ENCODE results near the gene MMD2. TPM values are rescaled to one million over a fixed set of nuclear protein-coding genes. Genes with fewer than 3 reads are reported as not detected.
A peak's percentile ranks its signal among the peaks of the same experiment; 100 is the strongest.

The MMD2 gene
- total and polyA plus RNA-seq, 4 donors: not detected

DNA sequence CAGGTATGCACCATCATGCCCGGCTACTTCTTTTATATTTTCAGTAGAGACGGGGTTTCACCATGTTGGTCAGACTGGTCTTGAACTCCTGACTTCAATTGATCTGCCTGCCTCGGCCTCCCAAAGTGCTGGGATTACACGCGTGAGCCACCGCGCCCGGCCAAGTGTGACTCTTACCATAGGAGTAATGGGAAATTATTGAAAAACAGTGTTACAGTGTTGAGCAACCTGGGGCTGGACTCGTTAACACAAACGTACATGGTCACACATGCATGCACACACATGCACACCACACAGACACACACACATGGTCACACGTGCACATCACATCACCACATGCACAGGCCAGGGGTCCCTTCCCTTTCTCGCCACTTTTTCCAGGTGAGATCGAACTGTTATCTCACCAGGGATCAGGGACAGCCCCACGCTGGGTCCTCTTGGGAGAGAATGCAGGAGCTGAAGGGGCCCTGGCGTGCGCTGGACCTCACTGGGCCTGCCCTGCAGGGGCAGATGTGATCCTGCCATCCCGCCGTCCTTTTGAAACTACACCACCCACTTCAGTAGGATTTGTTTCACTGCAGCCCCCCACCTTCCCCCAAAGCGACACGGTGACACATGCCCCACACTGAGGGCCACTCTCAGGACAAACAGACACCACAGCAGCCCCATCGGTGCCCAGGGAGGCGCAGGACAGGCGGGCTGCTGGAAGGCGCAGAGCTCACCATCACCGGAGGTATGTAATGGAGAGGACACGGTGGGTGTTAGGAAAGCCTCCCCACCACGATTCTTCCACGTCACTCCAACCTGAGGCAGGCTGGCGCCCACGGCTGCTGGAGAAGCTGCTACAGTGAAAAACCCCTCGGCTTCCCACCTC lies 85.7 kb downstream of the MMD2 start:
- Histone ChIP-seq H3K9me3 (ENCODE audit: control insufficient read depth, low read length) (peaks cover 1% of the 10 kb centered on the region), H3K27me3 (ENCODE audit: control insufficient read depth in 1 of 2, insufficient read depth in 2 of 2, low read length in 1 of 2) (no peaks in the 10 kb centered on the region), H3K27ac (ENCODE audit: low read depth in 1 of 2, low read length in 2 of 2) (no peak overlapping the region), H3K4me1 (ENCODE audit: control insufficient read depth in 1 of 2, insufficient read depth in 2 of 2, low read length in 2 of 2) (no peaks in the 10 kb centered on the region), H3K4me3 (ENCODE audit: low read length in 2 of 2) (no peak overlapping the region), H3K36me3 (ENCODE audit: control insufficient read depth in 1 of 2, insufficient read depth in 2 of 2, low read length in 1 of 2) (no peaks in the 10 kb centered on the region)
- ATAC-seq (ENCODE audit: low FRiP score) (no peak), DNase-seq (peak in 1 of 2 donors; percentile 55)
- intact Hi-C loops (cut with DNase I): no loop called here
- 94 to 95% methylated on average over 31 of the region's 31 CpGs for WGBS, 2 donors

GRCh38 chr7:4871930-4872675 lies 86.9 kb downstream of the MMD2 start:
- Histone ChIP-seq H3K4me3 (ENCODE audit: low read length in 2 of 2) (no peak overlapping the region), H3K9me3 (ENCODE audit: control insufficient read depth, low read length) (peaks cover 2% of the 10 kb centered on the region), H3K4me1 (ENCODE audit: control insufficient read depth in 1 of 2, insufficient read depth in 2 of 2, low read length in 2 of 2) (no peaks in the 10 kb centered on the region), H3K36me3 (ENCODE audit: control insufficient read depth in 1 of 2, insufficient read depth in 2 of 2, low read length in 1 of 2) (no peaks in the 10 kb centered on the region), H3K27me3 (ENCODE audit: control insufficient read depth in 1 of 2, insufficient read depth in 2 of 2, low read length in 1 of 2) (no peaks in the 10 kb centered on the region), H3K27ac (ENCODE audit: low read depth in 1 of 2, low read length in 2 of 2) (no peak overlapping the region)
- intact Hi-C loops (cut with DNase I): no loop called here
- no peak for ATAC-seq (ENCODE audit: low FRiP score)
- 82 to 90% methylated on average over 19 of the region's 19 CpGs for WGBS, 2 donors
- DNase-seq: peak in 1 of 2 donors; percentile 57

- no peaks in the 10 kb centered on the region for H3K36me3 ChIP-seq (ENCODE audit: control insufficient read depth in 1 of 2, insufficient read depth in 2 of 2, low read length in 1 of 2)
- no peaks in the 10 kb centered on the region for H3K27me3 ChIP-seq (ENCODE audit: control insufficient read depth in 1 of 2, insufficient read depth in 2 of 2, low read length in 1 of 2)
- no peak overlapping the region for H3K27ac ChIP-seq (ENCODE audit: low read depth in 1 of 2, low read length in 2 of 2)
- intact Hi-C loops (cut with DNase I): no loop called here
- H3K4me3 ChIP-seq (ENCODE audit: low read length in 2 of 2): no peak overlapping the region
- WGBS, 2 donors: 36 to 41% methylated on average over 23 of the region's 23 CpGs
- peaks cover 8% of the 10 kb centered on the region for H3K9me3 ChIP-seq (ENCODE audit: control insufficient read depth, low read length)
- no peak for ATAC-seq (ENCODE audit: low FRiP score)
- peak in 1 of 2 donors; percentile 67 for DNase-seq
- no peaks in the 10 kb centered on the region for H3K4me1 ChIP-seq (ENCODE audit: control insufficient read depth in 1 of 2, insufficient read depth in 2 of 2, low read length in 2 of 2)
Measured at GRCh38 chr7:4871056-4871680, 87.8 kb downstream of the MMD2 start.

DNA sequence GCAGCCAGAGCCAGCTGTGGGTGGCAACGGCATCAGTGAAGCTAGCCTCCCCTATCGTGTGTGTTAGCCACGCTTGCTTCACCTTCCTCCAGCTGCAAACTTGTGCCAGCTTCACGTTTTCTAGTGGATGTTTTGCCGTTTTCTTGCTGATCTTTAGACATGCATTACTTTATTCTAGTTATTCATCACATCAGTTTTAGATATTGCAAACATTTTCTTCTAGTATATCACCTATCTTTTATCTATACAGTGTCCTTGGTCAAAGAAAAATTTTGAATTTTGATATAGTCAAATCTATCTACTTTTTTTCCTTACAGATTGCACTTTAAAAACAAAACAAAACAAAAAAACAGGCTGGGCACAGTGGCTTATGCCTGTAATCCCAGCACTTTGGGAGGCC lies 90.5 kb downstream of the MMD2 start:
- Histone ChIP-seq H3K9me3 (ENCODE audit: control insufficient read depth, low read length) (peaks cover 16% of the 10 kb centered on the region), H3K4me3 (ENCODE audit: low read length in 2 of 2) (no peak overlapping the region), H3K27ac (ENCODE audit: low read depth in 1 of 2, low read length in 2 of 2) (no peak overlapping the region), H3K4me1 (ENCODE audit: control insufficient read depth in 1 of 2, insufficient read depth in 2 of 2, low read length in 2 of 2) (no peaks in the 10 kb centered on the region), H3K27me3 (ENCODE audit: control insufficient read depth in 1 of 2, insufficient read depth in 2 of 2, low read length in 1 of 2) (no peaks in the 10 kb centered on the region), H3K36me3 (ENCODE audit: control insufficient read depth in 1 of 2, insufficient read depth in 2 of 2, low read length in 1 of 2) (no peaks in the 10 kb centered on the region)
- intact Hi-C loops (cut with DNase I): no loop called here
- DNase-seq (no peak), ATAC-seq (ENCODE audit: low FRiP score) (no peak)
- WGBS, 2 donors: 94 to 96% methylated on average over 5 of the region's 5 CpGs

- intact Hi-C loops (cut with DNase I): no loop called here
- Histone ChIP-seq H3K9me3 (ENCODE audit: control insufficient read depth, low read length) (peaks cover 17% of the 10 kb centered on the region), H3K27me3 (ENCODE audit: control insufficient read depth in 1 of 2, insufficient read depth in 2 of 2, low read length in 1 of 2) (no peaks in the 10 kb centered on the region), H3K4me3 (ENCODE audit: low read length in 2 of 2) (no peak overlapping the region), H3K4me1 (ENCODE audit: control insufficient read depth in 1 of 2, insufficient read depth in 2 of 2, low read length in 2 of 2) (no peaks in the 10 kb centered on the region), H3K27ac (ENCODE audit: low read depth in 1 of 2, low read length in 2 of 2) (no peak overlapping the region), H3K36me3 (ENCODE audit: control insufficient read depth in 1 of 2, insufficient read depth in 2 of 2, low read length in 1 of 2) (no peaks in the 10 kb centered on the region)
- DNase-seq (peak in 1 of 2 donors; percentile 20), ATAC-seq (ENCODE audit: low FRiP score) (no peak)
- WGBS, 2 donors: 86 to 90% methylated on average over 9 of the region's 9 CpGs
Measured at GRCh38 chr7:4866528-4867496, 92.2 kb downstream of the MMD2 start.

- Histone ChIP-seq H3K9me3 (ENCODE audit: control insufficient read depth, low read length) (peaks cover 16% of the 10 kb centered on the region), H3K4me3 (ENCODE audit: low read length in 2 of 2) (no peak overlapping the region)
- no peak for DNase-seq
Measured at GRCh38 chr7:4862156-4862555, 96.8 kb downstream of the MMD2 start.

GRCh38 chr7:4861673-4862072 lies 97.3 kb downstream of the MMD2 start, which contains the start of gene PAPOLB:
TSS of gene PAPOLB (minus strand) at chr7:4862030. CDS start at chr7:4861810, 220 bp downstream.
- no peaks in the 10 kb centered on the region for H3K36me3 ChIP-seq (ENCODE audit: control insufficient read depth in 1 of 2, insufficient read depth in 2 of 2, low read length in 1 of 2)
- H3K27me3 ChIP-seq (ENCODE audit: control insufficient read depth in 1 of 2, insufficient read depth in 2 of 2, low read length in 1 of 2): no peaks in the 10 kb centered on the region
- 7 to 10% methylated on average over 38 to 46 of the region's 46 CpGs for WGBS, 2 donors
- ATAC-seq (ENCODE audit: low FRiP score): peak; percentile 33
- H3K4me1 ChIP-seq (ENCODE audit: control insufficient read depth in 1 of 2, insufficient read depth in 2 of 2, low read length in 2 of 2): no peaks in the 10 kb centered on the region
- H3K27ac ChIP-seq (ENCODE audit: low read depth in 1 of 2, low read length in 2 of 2): no peak within 1 kb of the TSS
- intact Hi-C loops (cut with DNase I): no loop called here
- DNase-seq: no peak
- no peak within 1 kb of the TSS for H3K4me3 ChIP-seq (ENCODE audit: low read length in 2 of 2)
- H3K9me3 ChIP-seq (ENCODE audit: control insufficient read depth, low read length): peaks cover 12% of the 10 kb centered on the region

More at GRCh38 chr7:4862156-4862555, 96.8 kb downstream of the MMD2 start:
- 81 to 87% methylated on average over 14 of the region's 14 CpGs for WGBS, 2 donors
- Histone ChIP-seq H3K36me3 (ENCODE audit: control insufficient read depth in 1 of 2, insufficient read depth in 2 of 2, low read length in 1 of 2) (no peaks in the 10 kb centered on the region), H3K4me1 (ENCODE audit: control insufficient read depth in 1 of 2, insufficient read depth in 2 of 2, low read length in 2 of 2) (no peaks in the 10 kb centered on the region), H3K27ac (ENCODE audit: low read depth in 1 of 2, low read length in 2 of 2) (no peak overlapping the region), H3K27me3 (ENCODE audit: control insufficient read depth in 1 of 2, insufficient read depth in 2 of 2, low read length in 1 of 2) (no peaks in the 10 kb centered on the region)
- ATAC-seq (ENCODE audit: low FRiP score): no peak
- intact Hi-C loops (cut with DNase I): no loop called here

- ATAC-seq (ENCODE audit: low FRiP score) (no peak), DNase-seq (no peak)
- H3K9me3 ChIP-seq (ENCODE audit: control insufficient read depth, low read length): peaks cover 10% of the 10 kb centered on the region
- H3K36me3 ChIP-seq (ENCODE audit: control insufficient read depth in 1 of 2, insufficient read depth in 2 of 2, low read length in 1 of 2): no peaks in the 10 kb centered on the region
- no peaks in the 10 kb centered on the region for H3K4me1 ChIP-seq (ENCODE audit: control insufficient read depth in 1 of 2, insufficient read depth in 2 of 2, low read length in 2 of 2)
- intact Hi-C loops (cut with DNase I): no loop called here
- WGBS, 2 donors: 83 to 91% methylated on average over 11 of the region's 11 CpGs
- no peaks in the 10 kb centered on the region for H3K27me3 ChIP-seq (ENCODE audit: control insufficient read depth in 1 of 2, insufficient read depth in 2 of 2, low read length in 1 of 2)
- no peak overlapping the region for H3K4me3 ChIP-seq (ENCODE audit: low read length in 2 of 2)
- H3K27ac ChIP-seq (ENCODE audit: low read depth in 1 of 2, low read length in 2 of 2): no peak overlapping the region
Measured at GRCh38 chr7:4861227-4861626, 97.8 kb downstream of the MMD2 start.
